Activated naive CD8-positive, alpha-beta T cell (primary cell): ENCODE data around the gene USP6NL.

Experiments
- H3K27ac Mint-ChIP-seq: one replicate; pipeline ENCODE4 v1.8.0; 2021; ENCODE audit warnings: mixed read lengths
- H3K27me3 Mint-ChIP-seq: one replicate; pipeline ENCODE4 v1.8.0; 2021; ENCODE audit warnings: mixed read lengths
- H3K36me3 Mint-ChIP-seq: one replicate; pipeline ENCODE4 v1.8.0; 2021; ENCODE audit warnings: mixed read lengths
- H3K4me1 Mint-ChIP-seq: one replicate; pipeline ENCODE4 v1.8.0; 2021; ENCODE audit warnings: low read depth, mixed read lengths
- H3K4me3 Mint-ChIP-seq: one replicate; pipeline ENCODE4 v1.8.0; 2021; ENCODE audit warnings: mild to moderate bottlenecking, mixed read lengths
- H3K9me3 Mint-ChIP-seq: one replicate; pipeline ENCODE4 v1.8.0; 2021; ENCODE audit warnings: low read depth, mixed read lengths

The USP6NL gene

DNA sequence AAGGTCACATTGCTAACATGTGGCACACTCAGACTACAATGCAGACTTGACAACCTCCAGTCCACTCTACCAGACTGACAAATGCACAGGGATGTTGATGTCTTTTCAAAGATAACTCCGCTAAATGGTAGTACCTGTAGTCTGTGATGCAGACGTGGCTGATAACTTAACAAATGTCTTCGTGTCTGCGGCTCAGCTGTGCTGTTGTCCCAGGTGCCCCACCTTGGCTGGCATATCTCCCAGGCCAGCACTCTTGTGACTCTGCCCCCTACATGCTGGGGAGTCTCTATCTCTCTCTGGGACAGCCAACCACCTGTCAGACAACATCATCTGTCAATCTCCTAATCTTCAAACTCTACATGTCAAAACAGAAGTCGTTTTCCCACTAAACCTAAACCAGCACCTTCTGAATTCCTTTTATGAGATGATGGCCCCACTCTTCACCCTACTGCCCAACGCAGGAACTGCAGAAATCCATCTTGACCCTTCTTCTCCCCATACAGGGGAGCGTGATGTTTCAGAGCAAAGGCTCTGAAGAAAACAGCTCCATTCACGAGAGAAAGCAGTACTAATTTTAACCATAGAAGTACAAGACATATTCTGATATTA, 156.4 kb downstream of the USP6NL start:
- H3K36me3 Mint-ChIP-seq = no peaks in the 10 kb centered on the region
- peaks cover 3% of the 10 kb centered on the region for H3K4me1 Mint-ChIP-seq

DNA sequence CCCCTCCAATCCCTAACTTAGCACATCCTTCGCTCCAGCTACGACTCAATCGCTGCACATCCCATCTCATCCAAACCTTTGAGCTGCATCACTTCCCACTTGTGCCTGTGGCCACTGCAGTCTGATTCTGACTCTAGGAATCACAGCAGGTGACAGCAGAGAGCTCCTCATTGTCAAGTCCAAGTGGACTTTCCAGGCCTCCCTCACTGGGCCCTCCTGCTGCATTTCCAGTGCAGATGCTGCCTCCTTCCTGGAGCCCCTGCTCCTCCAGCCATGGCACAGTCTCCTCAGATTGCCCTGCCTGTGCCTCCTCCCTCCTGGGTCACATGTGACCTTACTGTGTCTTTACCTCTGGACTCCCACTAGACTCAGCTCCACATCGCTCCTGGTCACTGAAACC, 157.3 kb downstream of the USP6NL start:
- no peaks in the 10 kb centered on the region for H3K9me3 Mint-ChIP-seq
- H3K4me1 Mint-ChIP-seq = peaks cover 5% of the 10 kb centered on the region
- no peak overlapping the region for H3K4me3 Mint-ChIP-seq
- no peaks in the 10 kb centered on the region for H3K36me3 Mint-ChIP-seq
- no peaks in the 10 kb centered on the region for H3K27me3 Mint-ChIP-seq
- H3K27ac Mint-ChIP-seq = no peak overlapping the region

More for the DNA sequence above, 156.4 kb downstream of the USP6NL start:
- H3K27ac Mint-ChIP-seq = no peak overlapping the region
- no peak overlapping the region for H3K4me3 Mint-ChIP-seq
- H3K27me3 Mint-ChIP-seq = no peaks in the 10 kb centered on the region
- H3K9me3 Mint-ChIP-seq = no peaks in the 10 kb centered on the region

DNA sequence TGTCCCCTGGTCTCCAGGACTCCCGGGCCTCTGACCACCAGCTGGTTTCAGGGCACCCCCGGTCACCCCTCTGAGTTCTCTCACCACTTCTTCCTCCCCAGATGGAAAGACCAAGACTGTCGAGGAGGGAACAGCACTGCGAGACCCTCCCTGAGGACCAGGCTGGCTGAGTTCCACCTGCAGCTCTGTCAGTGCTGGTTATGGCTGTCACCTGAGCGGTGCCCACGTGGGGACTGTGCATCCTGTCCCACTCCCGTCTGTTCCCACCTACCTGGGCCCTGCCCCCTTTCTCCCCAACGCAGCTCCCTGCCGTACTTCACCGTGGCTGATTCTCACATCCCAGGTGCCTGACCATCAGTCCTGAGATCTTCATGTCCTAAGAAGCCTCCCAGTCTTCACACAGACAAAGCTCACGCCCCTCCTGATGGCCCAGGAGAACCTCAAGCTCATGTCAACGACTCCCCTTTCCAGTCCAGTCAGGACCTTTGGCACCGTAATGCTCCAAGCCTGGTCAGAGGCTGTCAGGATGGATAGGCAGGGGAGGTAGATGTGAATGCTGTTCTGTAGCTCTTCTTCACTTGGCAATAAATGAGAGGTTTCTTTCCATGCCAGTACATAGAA, 159.7 kb downstream of the USP6NL start:
- Mint-ChIP-seq H3K4me3 (no peak overlapping the region), H3K27ac (no peak overlapping the region), H3K36me3 (no peaks in the 10 kb centered on the region), H3K9me3 (no peaks in the 10 kb centered on the region), H3K27me3 (no peaks in the 10 kb centered on the region), H3K4me1 (peaks cover 8% of the 10 kb centered on the region)

DNA sequence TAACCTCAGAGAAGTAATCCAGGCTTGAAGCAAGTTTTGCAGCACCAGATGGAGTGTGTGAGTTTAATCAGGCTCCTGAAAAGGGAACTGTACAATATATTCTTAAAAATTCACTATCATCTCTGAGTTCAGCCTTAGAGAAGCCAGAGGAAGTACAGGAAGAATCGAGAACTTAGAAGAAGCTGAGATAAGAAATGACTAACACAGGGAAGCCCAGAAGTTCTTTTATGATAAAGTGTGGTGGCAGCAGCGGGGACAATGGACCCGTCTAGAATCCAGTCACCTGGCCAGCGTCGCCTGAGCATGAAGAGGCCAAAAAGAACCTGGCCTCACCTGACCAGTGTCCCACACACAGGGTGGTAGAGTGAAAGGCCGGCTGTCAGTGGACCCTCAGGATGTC, 161.0 kb downstream of the USP6NL start:
- no peak overlapping the region for H3K27ac Mint-ChIP-seq
- no peaks in the 10 kb centered on the region for H3K9me3 Mint-ChIP-seq
- no peak overlapping the region for H3K4me3 Mint-ChIP-seq
- H3K27me3 Mint-ChIP-seq = peaks cover 1% of the 10 kb centered on the region
- no peaks in the 10 kb centered on the region for H3K36me3 Mint-ChIP-seq
- H3K4me1 Mint-ChIP-seq = peaks cover 13% of the 10 kb centered on the region

DNA sequence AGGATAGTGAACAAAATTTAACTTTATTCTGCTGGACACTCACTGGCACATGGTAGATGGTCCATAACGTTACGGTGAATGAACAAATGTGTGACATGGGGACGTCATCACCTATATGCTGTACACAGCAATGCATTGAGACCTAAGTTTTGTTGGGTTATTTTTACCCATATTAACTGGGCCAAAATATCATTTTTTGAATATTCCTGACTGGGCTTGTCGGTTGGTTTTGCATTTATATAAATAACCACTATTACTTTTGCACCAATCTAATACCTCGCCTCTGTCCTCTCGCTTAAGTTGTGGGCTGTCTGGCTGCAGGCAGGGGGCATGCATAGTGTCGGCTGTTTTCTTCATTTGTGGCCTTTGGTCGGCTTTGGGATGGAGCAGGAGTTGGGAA, 161.7 kb downstream of the USP6NL start:
- Mint-ChIP-seq H3K4me3 (no peak overlapping the region), H3K4me1 (peaks cover 13% of the 10 kb centered on the region), H3K27ac (no peak overlapping the region), H3K27me3 (peaks cover 1% of the 10 kb centered on the region), H3K9me3 (no peaks in the 10 kb centered on the region), H3K36me3 (no peaks in the 10 kb centered on the region)

DNA sequence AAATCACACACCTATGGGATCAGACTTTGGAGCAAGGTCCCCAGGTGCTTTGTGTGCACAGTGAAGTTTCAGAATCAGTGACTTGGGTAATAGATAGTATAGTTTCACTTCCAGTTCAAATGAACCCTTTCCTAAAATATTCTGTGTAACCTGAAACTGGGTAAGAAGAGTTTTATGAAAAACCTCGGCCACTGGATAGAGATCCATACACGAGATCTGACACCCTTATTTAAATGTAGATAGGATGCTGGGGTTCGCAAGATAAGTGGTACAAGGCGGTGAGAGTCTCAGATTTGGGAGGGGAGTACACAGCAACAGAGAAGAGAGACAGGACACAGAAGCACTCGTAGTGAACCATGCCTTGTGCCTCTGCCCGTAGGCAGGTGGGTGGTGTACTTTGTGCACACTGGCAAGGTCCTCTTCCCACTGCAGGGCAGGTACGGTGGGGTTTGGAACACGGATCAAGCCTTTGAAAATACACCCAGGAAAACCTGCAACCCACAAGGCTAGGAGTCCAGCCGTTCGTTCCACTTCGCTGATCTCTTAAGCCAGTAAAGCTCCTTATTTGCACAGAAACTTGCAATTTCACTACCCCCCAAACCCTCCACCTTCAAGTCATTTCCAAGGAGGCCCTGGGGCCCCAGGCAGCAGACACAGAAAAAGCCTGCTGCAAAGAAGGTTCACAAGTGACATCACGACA, 162.8 kb downstream of the USP6NL start:
- no peaks in the 10 kb centered on the region for H3K9me3 Mint-ChIP-seq
- H3K27ac Mint-ChIP-seq = no peak overlapping the region
- peaks cover 1% of the 10 kb centered on the region for H3K27me3 Mint-ChIP-seq
- H3K4me1 Mint-ChIP-seq = peaks cover 13% of the 10 kb centered on the region
- H3K4me3 Mint-ChIP-seq = no peak overlapping the region
- H3K36me3 Mint-ChIP-seq = no peaks in the 10 kb centered on the region

DNA sequence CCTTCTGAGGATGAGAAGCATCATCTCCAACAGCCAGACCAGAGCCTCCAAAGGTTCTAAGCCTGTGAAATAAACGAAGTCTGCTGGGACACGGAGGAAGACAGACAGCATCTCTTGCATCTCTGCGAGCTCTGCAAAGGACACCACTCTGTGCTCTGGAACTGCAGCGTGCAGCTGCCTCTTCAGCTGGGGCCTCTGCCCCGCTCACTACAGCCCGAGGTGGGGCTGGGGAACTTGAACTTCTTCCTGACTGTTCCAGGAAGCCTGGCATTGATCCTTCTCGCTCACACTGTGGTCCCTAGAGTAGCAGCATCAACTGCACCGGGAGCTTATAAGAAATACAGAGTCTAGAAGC, 163.3 kb downstream of the USP6NL start:
- H3K27me3 Mint-ChIP-seq = peaks cover 1% of the 10 kb centered on the region
- H3K4me3 Mint-ChIP-seq = no peak overlapping the region

DNA sequence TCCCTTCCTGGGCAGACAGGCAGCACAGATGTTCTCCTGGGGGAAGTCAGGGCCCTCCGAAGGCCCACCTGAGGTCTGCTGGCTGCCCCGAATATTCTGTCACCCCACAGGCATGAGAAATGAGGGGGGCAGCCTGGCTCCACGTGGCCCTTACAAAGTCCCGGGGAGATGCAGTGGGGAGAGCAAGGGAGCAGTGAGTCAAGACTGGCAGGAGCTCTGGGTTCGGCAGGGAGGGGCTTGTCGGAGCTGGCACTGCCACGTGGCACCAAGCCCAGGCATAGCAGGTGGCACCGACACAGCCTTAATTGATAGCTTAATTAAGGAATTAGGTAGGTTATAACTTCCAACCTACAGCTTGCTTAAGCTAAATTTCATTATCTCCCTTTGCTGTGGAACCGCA, 163.9 kb downstream of the USP6NL start:
- Mint-ChIP-seq H3K9me3 (no peaks in the 10 kb centered on the region), H3K36me3 (no peaks in the 10 kb centered on the region), H3K4me3 (no peak overlapping the region), H3K27ac (no peak overlapping the region), H3K4me1 (peaks cover 13% of the 10 kb centered on the region), H3K27me3 (peaks cover 1% of the 10 kb centered on the region)

More for the DNA sequence above, 163.3 kb downstream of the USP6NL start:
- Mint-ChIP-seq H3K4me1 (peaks cover 13% of the 10 kb centered on the region), H3K9me3 (no peaks in the 10 kb centered on the region), H3K36me3 (no peaks in the 10 kb centered on the region), H3K27ac (no peak overlapping the region)

DNA sequence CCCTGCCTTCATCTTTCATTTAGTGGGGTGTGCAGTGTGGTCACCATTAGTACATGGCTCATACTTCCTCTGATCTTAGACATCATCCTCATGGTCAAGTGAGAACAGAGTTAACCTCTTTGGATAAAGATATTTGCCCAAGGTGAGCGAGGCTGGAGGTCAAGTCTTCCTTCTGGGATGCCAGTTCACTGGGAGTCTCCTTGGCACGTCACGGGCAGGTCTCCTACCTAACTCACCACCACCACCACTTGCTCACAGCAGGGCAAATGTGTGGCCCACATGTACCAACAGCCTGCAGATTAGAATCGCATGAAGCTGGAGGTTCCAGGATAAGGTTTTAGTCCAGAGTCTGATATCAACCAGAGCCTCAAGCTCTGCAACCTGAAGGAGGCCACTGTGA, 164.6 kb downstream of the USP6NL start:
- Mint-ChIP-seq H3K27me3 (peaks cover 1% of the 10 kb centered on the region), H3K27ac (no peak overlapping the region), H3K36me3 (no peaks in the 10 kb centered on the region), H3K9me3 (no peaks in the 10 kb centered on the region), H3K4me1 (peaks cover 13% of the 10 kb centered on the region), H3K4me3 (no peak overlapping the region)

DNA sequence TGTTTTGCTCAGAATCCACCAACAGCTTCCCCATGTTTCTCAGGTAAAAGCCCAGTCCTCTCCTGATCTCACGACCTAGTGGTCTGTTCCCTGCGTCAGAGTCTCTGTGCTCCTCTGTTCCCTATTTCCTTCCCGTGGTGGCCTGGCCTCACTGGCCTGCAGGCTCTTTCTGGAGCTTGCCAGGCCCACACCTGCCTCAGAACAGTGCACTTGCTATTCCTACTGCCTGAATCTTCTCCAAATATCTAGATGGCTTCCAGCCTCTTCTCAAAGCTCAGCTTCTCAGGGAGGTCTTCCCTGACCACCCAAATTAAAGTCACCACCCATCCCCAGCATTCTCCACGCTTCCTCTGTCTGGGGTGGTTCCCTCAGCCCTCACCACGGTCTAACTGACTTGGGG, 165.3 kb downstream of the USP6NL start:
- no peaks in the 10 kb centered on the region for H3K9me3 Mint-ChIP-seq
- H3K27ac Mint-ChIP-seq = no peak overlapping the region
- peaks cover 1% of the 10 kb centered on the region for H3K27me3 Mint-ChIP-seq
- no peak overlapping the region for H3K4me3 Mint-ChIP-seq
- peaks cover 16% of the 10 kb centered on the region for H3K4me1 Mint-ChIP-seq
- no peaks in the 10 kb centered on the region for H3K36me3 Mint-ChIP-seq

DNA sequence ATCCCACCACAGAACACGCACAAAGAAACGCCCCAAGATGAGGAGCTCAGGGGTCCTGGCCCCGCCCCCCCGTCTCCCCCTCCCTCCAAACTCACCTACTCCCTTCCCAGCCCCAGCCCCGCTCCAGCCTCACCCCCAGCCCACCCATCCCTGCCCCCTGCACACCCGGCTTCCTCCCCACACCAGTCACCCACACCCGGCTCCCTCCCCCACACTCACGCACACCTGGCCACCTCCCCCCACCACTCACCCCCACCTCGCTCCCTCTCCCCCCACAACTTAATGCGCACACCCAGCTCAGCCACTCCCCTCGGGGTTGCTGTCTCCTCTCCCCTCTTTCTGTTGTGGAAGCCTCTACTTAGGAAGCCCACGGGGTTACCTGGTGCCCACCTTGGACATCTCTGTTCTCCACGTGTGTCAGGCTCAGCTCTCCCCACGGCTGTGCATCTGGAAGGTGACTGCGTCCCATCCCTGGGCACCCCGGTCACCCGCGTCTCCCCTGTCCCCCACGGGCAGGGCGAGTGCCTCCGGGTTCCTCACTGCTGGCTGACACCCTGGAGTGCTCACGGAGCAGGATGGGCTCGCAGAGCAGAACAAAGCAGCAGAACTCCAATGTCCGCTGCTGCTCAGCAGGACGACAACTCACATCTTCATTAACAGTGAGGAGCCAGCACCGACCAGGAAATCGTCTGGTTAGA, 166.8 kb downstream of the USP6NL start:
- H3K9me3 Mint-ChIP-seq = no peaks in the 10 kb centered on the region
- H3K36me3 Mint-ChIP-seq = no peaks in the 10 kb centered on the region
- H3K4me3 Mint-ChIP-seq = no peak overlapping the region
- no peak overlapping the region for H3K27ac Mint-ChIP-seq
- H3K27me3 Mint-ChIP-seq = peaks cover 1% of the 10 kb centered on the region
- H3K4me1 Mint-ChIP-seq = peaks cover 23% of the 10 kb centered on the region

DNA sequence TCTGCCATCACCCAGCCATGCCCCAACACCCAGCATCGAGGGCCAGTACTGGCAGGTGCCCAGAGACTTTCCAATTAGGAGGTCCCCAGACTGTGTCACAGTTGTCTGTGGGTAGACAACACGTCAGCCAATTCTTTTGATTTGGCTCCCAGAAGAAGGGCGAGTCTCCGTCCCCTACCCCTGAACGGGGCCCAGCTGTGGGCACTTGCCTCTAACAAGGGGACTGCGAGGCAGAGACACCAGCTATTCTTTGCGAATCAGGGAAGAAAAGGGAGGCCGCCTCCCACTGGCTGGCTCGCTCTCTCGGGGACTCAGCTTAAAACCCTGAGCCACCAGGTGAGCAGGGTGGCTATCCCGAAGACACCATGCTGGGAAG, 167.3 kb downstream of the USP6NL start:
- no peaks in the 10 kb centered on the region for H3K9me3 Mint-ChIP-seq
- peaks cover 1% of the 10 kb centered on the region for H3K27me3 Mint-ChIP-seq
- H3K36me3 Mint-ChIP-seq = no peaks in the 10 kb centered on the region
- no peak overlapping the region for H3K4me3 Mint-ChIP-seq
- peaks cover 25% of the 10 kb centered on the region for H3K4me1 Mint-ChIP-seq
- no peak overlapping the region for H3K27ac Mint-ChIP-seq

DNA sequence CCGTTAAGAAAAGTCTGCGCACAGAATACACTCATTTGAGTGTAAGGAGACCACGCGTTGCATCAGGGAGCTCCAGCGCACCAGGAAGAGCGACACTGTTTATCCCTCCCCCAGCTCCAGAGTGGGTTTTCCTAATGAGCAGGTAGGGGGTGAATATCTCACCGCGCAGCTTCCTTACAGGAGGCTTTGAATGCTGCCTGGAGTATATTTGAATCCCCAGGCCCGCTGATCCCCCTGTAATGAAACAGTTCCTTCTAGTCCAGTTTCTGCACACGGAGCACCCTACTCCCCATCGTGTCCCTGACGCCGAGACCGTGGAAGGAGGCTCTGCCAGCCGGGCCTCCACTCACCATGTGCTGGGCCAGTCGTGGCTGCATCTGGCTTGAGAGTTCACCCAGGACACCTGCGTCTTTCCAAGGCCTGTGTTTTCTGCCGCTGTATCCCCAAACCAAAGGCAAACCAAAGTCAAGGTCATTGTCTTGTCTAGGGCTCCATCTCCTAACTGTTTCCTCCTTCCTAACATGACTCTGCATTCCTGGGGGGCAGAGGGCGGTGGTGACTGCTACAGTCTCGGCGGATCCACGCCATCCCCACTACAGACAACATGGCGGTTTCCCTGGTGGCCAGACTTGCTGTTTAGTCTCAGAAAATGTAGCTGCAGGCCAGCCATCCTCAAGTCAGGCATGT, 167.8 kb downstream of the USP6NL start:
- H3K27ac Mint-ChIP-seq = no peak overlapping the region

DNA sequence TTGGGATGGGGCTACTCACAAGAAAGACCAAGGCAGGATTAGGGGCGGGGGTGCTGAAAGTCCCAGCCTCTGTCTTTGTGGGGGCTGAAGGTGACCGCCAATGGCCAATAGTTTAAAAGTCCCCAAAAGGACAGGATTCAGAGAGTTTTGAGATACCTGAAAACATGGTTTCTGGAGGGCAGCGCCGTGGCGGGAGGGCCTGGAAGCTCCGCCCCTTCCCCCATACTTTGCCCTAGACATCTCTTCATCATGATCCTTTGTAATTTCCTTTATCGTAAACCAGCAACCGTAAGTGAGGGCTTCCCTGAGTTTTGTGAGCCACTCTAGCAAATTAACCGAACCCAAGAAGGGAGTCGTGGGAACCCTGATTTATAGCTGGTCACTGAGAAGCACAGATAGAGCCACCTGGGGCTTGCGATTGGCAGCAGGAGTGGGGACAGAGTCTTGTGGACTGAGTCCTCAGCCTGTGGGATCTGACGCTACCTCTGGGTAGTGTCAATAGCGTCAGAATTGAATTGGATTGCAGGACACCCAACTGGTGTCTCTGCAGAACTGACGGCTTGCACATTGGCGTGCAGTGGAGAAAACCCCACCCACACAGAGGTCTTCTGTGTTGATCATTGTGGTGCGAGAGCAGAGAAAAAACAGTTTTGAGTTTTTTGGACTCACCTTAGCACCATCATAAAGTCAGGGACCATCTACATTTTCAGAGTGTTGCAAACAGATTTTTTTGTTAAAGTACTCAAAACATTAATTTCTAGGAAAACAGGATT, 169.3 kb downstream of the USP6NL start:
- Mint-ChIP-seq H3K27ac (no peak overlapping the region), H3K4me3 (no peak overlapping the region), H3K4me1 (peaks cover 22% of the 10 kb centered on the region), H3K27me3 (peaks cover 1% of the 10 kb centered on the region), H3K9me3 (no peaks in the 10 kb centered on the region), H3K36me3 (no peaks in the 10 kb centered on the region)

More for the DNA sequence above, 167.8 kb downstream of the USP6NL start:
- Mint-ChIP-seq H3K4me3 (no peak overlapping the region), H3K9me3 (no peaks in the 10 kb centered on the region), H3K27me3 (peaks cover 1% of the 10 kb centered on the region), H3K4me1 (peaks cover 25% of the 10 kb centered on the region), H3K36me3 (no peaks in the 10 kb centered on the region)
